ENCODE measurements around the gene LPIN3. TPM values are rescaled to one million over a fixed set of nuclear protein-coding genes. Genes with fewer than 3 reads are reported as not detected.

LPIN3 gene
- total RNA-seq, 4 donors from 2014 or later: 7.4 to 30.5 (median 10.2) TPM

DNA sequence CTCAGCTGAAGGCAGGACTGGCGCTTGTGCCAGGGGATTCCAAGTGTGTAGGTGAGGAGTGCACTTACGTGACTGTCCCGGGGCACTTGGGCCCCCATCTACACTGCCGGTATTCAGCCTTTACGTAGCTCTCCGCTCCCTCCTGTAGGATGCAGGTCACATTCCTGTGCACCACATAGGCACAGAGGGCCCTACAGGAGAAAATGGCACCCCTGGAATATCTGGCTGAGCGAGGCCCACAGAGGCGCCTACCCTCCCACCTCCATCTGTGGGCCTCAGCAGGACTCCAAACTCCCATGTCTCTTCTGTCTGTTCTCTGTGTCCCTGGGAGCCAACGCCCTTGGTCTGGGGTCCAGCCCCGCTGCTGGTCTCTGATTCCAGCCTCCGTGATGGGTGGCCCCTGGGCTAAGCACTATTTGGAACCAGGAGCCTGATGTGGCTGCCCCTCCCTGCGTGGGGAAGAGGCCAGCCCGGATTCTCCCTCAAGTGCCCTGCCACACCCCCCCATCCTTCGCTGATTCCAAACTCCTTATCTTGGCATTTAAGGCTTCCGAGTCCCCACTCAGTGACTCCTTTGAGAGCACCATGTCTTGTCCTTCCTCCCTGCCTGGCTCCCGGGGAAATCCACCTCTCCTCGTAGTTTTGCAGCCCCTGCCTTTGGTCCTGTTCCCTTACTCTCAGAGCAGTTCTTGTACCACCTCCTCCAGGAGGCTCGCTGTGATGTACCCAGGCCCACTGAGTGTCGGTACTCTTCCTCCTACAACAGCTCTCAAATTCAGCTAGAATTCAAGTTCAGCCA, 24.5 kb downstream of the LPIN3 start:
- Histone ChIP-seq H3K9me3 (no peaks in the 10 kb centered on the region), H3K27ac (no peak overlapping the region), H3K4me1 (peaks cover 0 to 5% of the 10 kb centered on the region in 2 donors), H3K4me3 (no peak overlapping the region), H3K36me3 (no peaks in the 10 kb centered on the region), H3K27me3 (no peaks in the 10 kb centered on the region)
- no peak for DNase-seq
- TF ChIP-seq POLR2A (IDR thresholded peaks at IDR 0.05) (no peak), CTCF (IDR thresholded peaks at IDR 0.05) (no peak)
- intact Hi-C loops (cut with DNase I; ENCODE audit: low total_unique reads): no loop called here

DNA sequence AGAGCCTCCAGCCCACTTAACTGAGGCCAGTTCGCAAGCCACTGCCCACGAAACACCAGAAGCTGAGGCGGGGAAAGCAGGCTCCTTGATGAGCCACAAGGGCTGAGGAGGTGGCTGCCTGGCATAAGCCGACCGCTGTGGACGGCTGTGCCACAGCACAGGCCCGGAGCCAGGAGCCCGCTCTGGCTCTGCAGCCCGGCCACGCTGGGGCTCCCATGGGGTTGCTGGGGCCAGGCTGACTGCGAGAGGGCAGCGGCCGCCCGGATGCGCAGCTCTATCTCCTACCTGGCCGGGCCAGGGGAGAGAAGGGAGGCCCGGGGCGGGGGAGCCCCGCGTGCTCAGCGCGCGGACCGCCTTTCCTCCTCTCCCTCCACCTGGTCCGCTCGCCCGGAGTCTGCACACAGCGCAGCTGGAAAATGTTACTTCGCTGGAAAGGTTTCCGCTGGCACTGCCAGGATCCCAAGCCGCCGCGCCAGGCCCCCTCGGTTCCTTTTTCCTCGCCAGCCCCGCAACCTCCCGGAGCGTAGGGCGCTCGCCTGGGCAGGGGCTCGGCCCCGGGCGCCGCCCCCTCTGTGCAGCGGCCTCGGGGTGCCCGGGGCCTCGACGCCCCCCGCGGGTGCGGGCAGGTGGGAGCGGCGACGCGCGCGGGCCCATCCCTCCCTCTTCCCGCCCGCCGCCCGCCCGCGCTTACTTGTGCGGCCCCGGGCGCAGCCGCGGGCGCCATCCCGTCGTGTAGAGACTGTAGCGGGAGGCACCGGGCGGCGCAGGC, 25.3 kb downstream of the LPIN3 start:
- intact Hi-C loops (cut with DNase I; ENCODE audit: low total_unique reads): no loop called here
- H3K4me1 ChIP-seq: peaks cover 0 to 5% of the 10 kb centered on the region in 2 donors
- peak overlapping the region in 1 of 2 donors; percentile 38 for H3K4me3 ChIP-seq
- no peak for DNase-seq
- H3K36me3 ChIP-seq: no peaks in the 10 kb centered on the region
- no peak overlapping the region for H3K27ac ChIP-seq
- TF ChIP-seq POLR2A (IDR thresholded peaks at IDR 0.05) (no peak), CTCF (IDR thresholded peaks at IDR 0.05) (no peak)
- H3K27me3 ChIP-seq: no peaks in the 10 kb centered on the region
- no peaks in the 10 kb centered on the region for H3K9me3 ChIP-seq

GRCh38 chr20:41366546-41367392, 26.1 kb downstream of the LPIN3 start, which contains the start of gene EMILIN3:
EMILIN3 (minus strand) TSS chr20:41366818; CDS start chr20:41366634, 184 bp downstream.
- H3K27ac ChIP-seq: no peak within 1 kb of the TSS
- intact Hi-C loops (cut with DNase I; ENCODE audit: low total_unique reads): no loop called here
- H3K27me3 ChIP-seq: no peaks in the 10 kb centered on the region
- H3K4me1 ChIP-seq: peaks cover 0 to 5% of the 10 kb centered on the region in 2 donors
- peak within 1 kb of the TSS in 1 of 2 donors; percentile 38 for H3K4me3 ChIP-seq
- no peaks in the 10 kb centered on the region for H3K36me3 ChIP-seq
- no peaks in the 10 kb centered on the region for H3K9me3 ChIP-seq
- TF ChIP-seq CTCF (IDR thresholded peaks at IDR 0.05) (no peak), POLR2A (IDR thresholded peaks at IDR 0.05) (no peak)
- no peak for DNase-seq

GRCh38 chr20:41367393-41367695, 26.7 kb downstream of the LPIN3 start:
- Histone ChIP-seq H3K4me3 (no peak overlapping the region), H3K27me3 (no peaks in the 10 kb centered on the region), H3K36me3 (no peaks in the 10 kb centered on the region), H3K9me3 (no peaks in the 10 kb centered on the region), H3K27ac (no peak overlapping the region), H3K4me1 (peaks cover 0 to 5% of the 10 kb centered on the region in 2 donors)
- TF ChIP-seq POLR2A (IDR thresholded peaks at IDR 0.05) (no peak), CTCF (IDR thresholded peaks at IDR 0.05) (no peak)
- DNase-seq: no peak
- intact Hi-C loops (cut with DNase I; ENCODE audit: low total_unique reads): no loop called here

Data from uterus (tissue), 4 donors.